ENCODE measurements around the gene NTMT1. TPM values are rescaled to one million over a fixed set of nuclear protein-coding genes. Genes with fewer than 3 reads are reported as not detected.
A peak's percentile ranks its signal among the peaks of the same experiment; 100 is the strongest.

NTMT1 gene
- total and polyA plus RNA-seq, 10 of the 15 experiments (the other 5 are each of a cell fraction or from before 2014, with no cell fraction given): 12.8 to 85.4 (median 39.3) TPM

GRCh38 chr9:129579294-129579693, 46.7 kb upstream of the NTMT1 start:
- Histone ChIP-seq H3K27ac (ENCODE audit: control insufficient read depth, insufficient read depth) (peak overlapping the region; percentile 51), H4K20me1 (ENCODE audit: control insufficient read depth, insufficient read depth) (no peaks in the 10 kb centered on the region), H3K4me1 (ENCODE audit: control insufficient read depth, insufficient read depth, low read length) (peaks cover 48% of the 10 kb centered on the region), H3K9ac (ENCODE audit: control insufficient read depth, insufficient read depth, low read length) (no peak overlapping the region), H2AFZ (ENCODE audit: control insufficient read depth, low read depth, low read length) (no peak overlapping the region), H3K36me3 (ENCODE audit: control insufficient read depth in 2 of 2, insufficient read depth in 2 of 2, low read length in 1 of 2) (no peaks in the 10 kb centered on the region), H3K27me3 (replicated peaks in 1 of 2; ENCODE audit: control insufficient read depth in 2 of 2, insufficient read depth in 2 of 2, low read length in 1 of 2) (no peaks in the 10 kb centered on the region), H3K9me3 (replicated peaks; ENCODE audit: control insufficient read depth, insufficient read depth, low read length) (peaks cover 1% of the 10 kb centered on the region; the same call in 1 of the 3 replicates), H3K4me3 (no peak overlapping the region), H3K79me2 (ENCODE audit: control insufficient read depth, insufficient read depth, low read length) (peaks cover 3% of the 10 kb centered on the region), H3K4me2 (ENCODE audit: control insufficient read depth, insufficient read depth) (no peak overlapping the region)
- ChIA-PET CTCF (interaction anchor here (1.5 to 3.6 kb wide), 4 partner anchors 8 to 440 kb away, joined by 3 to 17 read pairs (median 9); partner anchors contain the start of gene NTMT1), POLR2A (interaction anchor here (0.6 to 6.1 kb wide), 6 partner anchors 10 to 436 kb away, joined by 3 to 70 read pairs (median 4); partner anchors contain the start of gene IER5L), SMC1A (ENCODE audit: uncharacterized antibody, unreplicated experiment) (interaction anchor here (1.0 to 11.0 kb wide), 5 partner anchors 9 to 26 kb away, joined by 4 to 75 read pairs (median 6); no protein-coding TSS in a partner anchor), RAD21 (ENCODE audit: unreplicated experiment) (interaction anchor here (1.4 to 9.7 kb wide), 5 partner anchors 9 to 439 kb away, joined by 4 to 61 read pairs (median 8); no protein-coding TSS in a partner anchor)
- TF ChIP-seq SUZ12 (IDR thresholded peaks at IDR 0.05; ENCODE audit: unreplicated experiment): no peak
- no peak for TF ChIP-seq HDAC2 (IDR thresholded peaks at IDR 0.05)
- TF ChIP-seq SMARCA5 (IDR thresholded peaks at IDR 0.05): 0 out of 2 replicates have a peak, but pooled peaks have one; percentile 17
- in situ Hi-C loops (cut with MboI) (no loop called here), intact Hi-C loops (cut with micrococcal nuclease; ENCODE audit: unreplicated experiment) (no loop called here)
- WGBS (ENCODE audit: insufficient coverage, insufficient replicate concordance, low lambda C conversion rate, missing lambda C conversion rate): 67% methylated on average over 3 of the region's 3 CpGs
- DNase-seq (ENCODE audit: low read depth, low spot score) (no peak), ATAC-seq (no peak), FAIRE-seq (no peak)
- no TSS peak for BruUV-seq (replicated peaks)

DNA sequence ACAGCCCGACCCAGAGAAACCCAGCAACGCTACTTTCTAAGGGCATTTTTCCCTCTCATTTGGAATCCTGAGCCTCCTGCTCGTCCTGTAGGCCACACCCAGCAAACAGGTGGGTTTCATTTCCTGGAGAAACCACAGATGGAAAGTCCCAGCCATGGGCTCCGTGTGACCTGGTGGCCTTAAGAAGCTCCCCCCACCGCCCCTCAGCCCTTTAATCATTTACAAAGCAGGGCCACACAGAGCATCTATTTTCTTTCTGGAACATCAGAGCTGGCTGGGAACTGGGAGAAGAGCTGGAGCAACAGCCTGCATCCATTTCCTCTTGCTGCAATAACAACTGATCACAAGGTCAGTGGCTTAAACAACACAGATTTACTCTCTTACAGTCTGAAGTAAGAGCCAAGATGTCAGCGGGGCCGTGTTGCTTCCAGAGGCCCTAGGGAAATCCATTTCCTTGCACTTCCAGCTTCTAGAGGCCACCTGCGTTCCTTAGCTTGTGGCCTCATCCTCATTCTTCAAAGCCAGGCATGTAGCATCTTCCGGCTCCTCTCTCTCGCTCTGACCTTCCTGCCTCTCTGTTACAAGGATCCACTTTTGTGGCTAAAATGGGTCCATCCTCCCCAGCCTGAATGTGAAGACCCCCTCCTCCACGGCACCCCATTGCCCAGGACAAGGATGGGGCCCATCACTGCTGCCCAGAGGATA, 45.6 kb upstream of the NTMT1 start:
- FAIRE-seq: peak; percentile 71
- ATAC-seq: peak; percentile 70
- RAD21 ChIA-PET (ENCODE audit: unreplicated experiment): interaction anchor here (0.7 to 9.7 kb wide), 7 partner anchors 10 to 440 kb away, joined by 3 to 61 read pairs (median 7); no protein-coding TSS in a partner anchor
- Histone ChIP-seq H3K4me3 (peak overlapping the region; percentile 51), H3K36me3 (ENCODE audit: control insufficient read depth in 2 of 2, insufficient read depth in 2 of 2, low read length in 1 of 2) (no peaks in the 10 kb centered on the region), H4K20me1 (ENCODE audit: control insufficient read depth, insufficient read depth) (no peaks in the 10 kb centered on the region), H3K9me3 (replicated peaks; ENCODE audit: control insufficient read depth, insufficient read depth, low read length) (peaks cover 1% of the 10 kb centered on the region; the same call in 1 of the 3 replicates), H3K4me2 (ENCODE audit: control insufficient read depth, insufficient read depth) (peak overlapping the region; percentile 70), H2AFZ (ENCODE audit: control insufficient read depth, low read depth, low read length) (peak overlapping the region; percentile 66), H3K4me1 (ENCODE audit: control insufficient read depth, insufficient read depth, low read length) (peaks cover 53% of the 10 kb centered on the region), H3K9ac (ENCODE audit: control insufficient read depth, insufficient read depth, low read length) (peak overlapping the region; percentile 45), H3K27me3 (replicated peaks in 1 of 2; ENCODE audit: control insufficient read depth in 2 of 2, insufficient read depth in 2 of 2, low read length in 1 of 2) (no peaks in the 10 kb centered on the region), H3K79me2 (ENCODE audit: control insufficient read depth, insufficient read depth, low read length) (peaks cover 3% of the 10 kb centered on the region), H3K27ac (ENCODE audit: control insufficient read depth, insufficient read depth) (peak overlapping the region; percentile 51)
- intact Hi-C loops (cut with micrococcal nuclease; ENCODE audit: unreplicated experiment): no loop called here
- POLR2A ChIA-PET: interaction anchor here (0.6 to 6.1 kb wide), 10 partner anchors 10 to 440 kb away, joined by 3 to 70 read pairs (median 4); partner anchors contain the start of genes IER5L and NTMT1
- in situ Hi-C loops (cut with MboI): no loop called here
- WGBS (ENCODE audit: insufficient coverage, insufficient replicate concordance, low lambda C conversion rate, missing lambda C conversion rate): 40% methylated on average over 11 of the region's 11 CpGs
- BruUV-seq (replicated peaks): TSS peak; percentile 96
- SMC1A ChIA-PET (ENCODE audit: uncharacterized antibody, unreplicated experiment): interaction anchor here (0.9 to 11.0 kb wide), 11 partner anchors 8 to 455 kb away, joined by 3 to 75 read pairs (median 6); no protein-coding TSS in a partner anchor
- CTCF ChIA-PET: interaction anchor here (0.8 to 3.6 kb wide), 9 partner anchors 9 to 441 kb away, joined by 3 to 17 read pairs (median 4); partner anchors contain the start of gene NTMT1
- DNase-seq (ENCODE audit: low read depth, low spot score): peak; percentile 64
- TF ChIP-seq IKZF1 (conservative IDR thresholded peaks at IDR 0.05) (peak; percentile 91), RUNX3 (IDR thresholded peaks at IDR 0.05; ENCODE audit: low read length) (peak; percentile 94), PML (IDR thresholded peaks at IDR 0.05; ENCODE audit: low read length) (no peak), TCF12 (IDR thresholded peaks at IDR 0.05; ENCODE audit: low read depth, low read length) (peak; percentile 79; the same call in 1 of the 2 replicates), NFIC (IDR thresholded peaks at IDR 0.05; ENCODE audit: low read depth, low read length) (0 out of 2 replicates have a peak, but pooled peaks have one; percentile 28), IKZF2 (IDR thresholded peaks at IDR 0.05) (peak; percentile 75 to 78), ZBTB11 (CRISPR knock-in tag; IDR thresholded peaks at IDR 0.05) (no peak), BCL11A (IDR thresholded peaks at IDR 0.05; ENCODE audit: low read depth, low read length) (peak; percentile 49; the same call in 1 of the 2 replicates), EP300 (IDR thresholded peaks at IDR 0.05; ENCODE audit: borderline replicate concordance in 1 of 2, control insufficient read depth in 1 of 2, low read depth in 2 of 2, low read length in 2 of 2) (peak; percentile 44 to 70; a peak in 3 of 4 replicates)

All from GM12878 (cell line).